Activated CD8-positive, alpha-beta T cell treated with anti-CD3 and anti-CD28 coated beads, Interleukin-2, amount 10 ng/mL, durations not matched to agents 7 days and 5 days (primary cell): ENCODE results near the gene ZNF669. TPM values are rescaled to one million over a fixed set of nuclear protein-coding genes. Genes with fewer than 3 reads are reported as not detected.

Experiments
- ATAC-seq: fragments of 150-1000 bp; cut with Tn5 transposase; one replicate; pipeline ENCODE4 v1.10.0; 2021; ENCODE audit warnings: moderate library complexity
- CTCF ChIA-PET: fragments of 350-600 bp; sonication (Branson Sonifier 250); formaldehyde crosslinking; loops from one replicate; lab custom pipeline; 2021; ENCODE audit warnings: antibody characterized with exemption; lab: Charles Lee
- POLR2A ChIA-PET: fragments of 350-600 bp; sonication (Branson Sonifier 250); formaldehyde crosslinking; loops from one replicate; lab custom pipeline; 2021; ENCODE audit warnings: antibody characterized with exemption; lab: Charles Lee
- DNase-seq: peaks from one replicate; pipeline ENCODE4 v3.0.0-alpha.2; 2020
- H3K27ac Mint-ChIP-seq: one replicate; pipeline ENCODE4 v1.8.0; 2021; ENCODE audit warnings: mild to moderate bottlenecking, mixed read lengths
- H3K27me3 Mint-ChIP-seq: one replicate; pipeline ENCODE4 v1.8.0; 2021; ENCODE audit warnings: low read depth, mixed read lengths
- H3K36me3 Mint-ChIP-seq: one replicate; pipeline ENCODE4 v1.8.0; 2021; ENCODE audit warnings: low read depth, mixed read lengths
- H3K4me1 Mint-ChIP-seq: one replicate; pipeline ENCODE4 v1.8.0; 2021; ENCODE audit warnings: low read depth, mixed read lengths
- H3K4me3 Mint-ChIP-seq: one replicate; pipeline ENCODE4 v1.8.0; 2021; ENCODE audit warnings: mild to moderate bottlenecking, mixed read lengths
- H3K9me3 Mint-ChIP-seq: one replicate; pipeline ENCODE4 v1.8.0; 2022; ENCODE audit warnings: mixed read lengths; ENCODE audit not compliant: insufficient read depth
- total RNA-seq, 2 experiments: library from RNA; stranded (reverse); gene quantifications; one replicate each; pipeline ENCODE4 v1.2.3, GENCODE V29; 2021

ZNF669 gene
- total RNA-seq, 2 experiments from 2014 or later: 9.5 to 10.3 TPM

- Mint-ChIP-seq H3K27ac (no peak overlapping the region), H3K9me3 (peaks cover 15% of the 10 kb centered on the region), H3K27me3 (peaks cover 29% of the 10 kb centered on the region), H3K4me1 (peaks cover 20% of the 10 kb centered on the region), H3K4me3 (no peak overlapping the region), H3K36me3 (peaks cover 18% of the 10 kb centered on the region)
- CTCF ChIA-PET: no interaction called here
- POLR2A ChIA-PET: no interaction called here
- ATAC-seq: no peak
- DNase-seq: no peak
These were observed 3.5 kb upstream of the ZNF669 start for GRCh38 chr1:247107694-247108093.

GRCh38 chr1:247105966-247106365 is 1.8 kb upstream of the ZNF669 start:
- CTCF ChIA-PET: no interaction called here
- ATAC-seq (no peak), DNase-seq (no peak)
- POLR2A ChIA-PET: no interaction called here
- Mint-ChIP-seq H3K9me3 (peaks cover 27% of the 10 kb centered on the region), H3K27me3 (peaks cover 23% of the 10 kb centered on the region), H3K36me3 (peaks cover 34% of the 10 kb centered on the region), H3K4me3 (no peak overlapping the region), H3K27ac (no peak overlapping the region), H3K4me1 (peaks cover 26% of the 10 kb centered on the region)

- Mint-ChIP-seq H3K4me1 (peaks cover 21% of the 10 kb centered on the region), H3K9me3 (peaks cover 32% of the 10 kb centered on the region), H3K4me3 (peak overlapping the region; percentile 90), H3K27me3 (peaks cover 17% of the 10 kb centered on the region), H3K27ac (peak overlapping the region; percentile 4), H3K36me3 (peaks cover 42% of the 10 kb centered on the region)
- DNase-seq: no peak
- POLR2A ChIA-PET: interaction anchor here (1.0 kb wide), 1 partner anchor 226 kb away, joined by 3 read pairs; no protein-coding TSS in a partner anchor
- no peak for ATAC-seq
- CTCF ChIA-PET: no interaction called here
These were observed 809 bp upstream of the ZNF669 start for GRCh38 chr1:247104965-247105364.

- Mint-ChIP-seq H3K36me3 (peaks cover 61% of the 10 kb centered on the region), H3K4me3 (no peak overlapping the region), H3K27me3 (no peaks in the 10 kb centered on the region), H3K4me1 (peaks cover 21% of the 10 kb centered on the region), H3K9me3 (peaks cover 39% of the 10 kb centered on the region), H3K27ac (no peak overlapping the region)
- ChIA-PET POLR2A (no interaction called here), CTCF (no interaction called here)
- no peak for ATAC-seq
- DNase-seq: no peak
These were observed 1.8 kb downstream of the ZNF669 start for GRCh38 chr1:247102381-247102780.

GRCh38 chr1:247100676-247101279 is 3.4 kb downstream of the ZNF669 start:
- no peak overlapping the region for H3K4me3 Mint-ChIP-seq
- POLR2A ChIA-PET: no interaction called here
- H3K27ac Mint-ChIP-seq: no peak overlapping the region
- H3K36me3 Mint-ChIP-seq: peaks cover 75% of the 10 kb centered on the region
- DNase-seq (no peak), ATAC-seq (no peak)
- peaks cover 46% of the 10 kb centered on the region for H3K9me3 Mint-ChIP-seq
- H3K27me3 Mint-ChIP-seq: no peaks in the 10 kb centered on the region
- CTCF ChIA-PET: no interaction called here
- H3K4me1 Mint-ChIP-seq: peaks cover 21% of the 10 kb centered on the region

- peaks cover 60% of the 10 kb centered on the region for H3K36me3 Mint-ChIP-seq
- H3K27ac Mint-ChIP-seq: no peak overlapping the region
- H3K9me3 Mint-ChIP-seq: peaks cover 40% of the 10 kb centered on the region
- peaks cover 2% of the 10 kb centered on the region for H3K4me1 Mint-ChIP-seq
- no peaks in the 10 kb centered on the region for H3K27me3 Mint-ChIP-seq
- DNase-seq (no peak), ATAC-seq (no peak)
- CTCF ChIA-PET: no interaction called here
- H3K4me3 Mint-ChIP-seq: no peak overlapping the region
- POLR2A ChIA-PET: no interaction called here
These were observed 7.2 kb downstream of the ZNF669 start for GRCh38 chr1:247096958-247097357.

- H3K27ac Mint-ChIP-seq: no peak overlapping the region
- no peak overlapping the region for H3K4me3 Mint-ChIP-seq
- ChIA-PET POLR2A (no interaction called here), CTCF (no interaction called here)
- no peak for DNase-seq
- H3K9me3 Mint-ChIP-seq: peaks cover 35% of the 10 kb centered on the region
- no peak for ATAC-seq
- H3K36me3 Mint-ChIP-seq: peaks cover 55% of the 10 kb centered on the region
- no peaks in the 10 kb centered on the region for H3K4me1 Mint-ChIP-seq
- no peaks in the 10 kb centered on the region for H3K27me3 Mint-ChIP-seq
These were observed 7.6 kb downstream of the ZNF669 start for GRCh38 chr1:247096544-247096943.

- POLR2A ChIA-PET: no interaction called here
- no peaks in the 10 kb centered on the region for H3K27me3 Mint-ChIP-seq
- ATAC-seq (no peak), DNase-seq (no peak)
- H3K9me3 Mint-ChIP-seq: peaks cover 34% of the 10 kb centered on the region
- no peak overlapping the region for H3K4me3 Mint-ChIP-seq
- H3K4me1 Mint-ChIP-seq: no peaks in the 10 kb centered on the region
- CTCF ChIA-PET: no interaction called here
- H3K36me3 Mint-ChIP-seq: peaks cover 51% of the 10 kb centered on the region
- no peak overlapping the region for H3K27ac Mint-ChIP-seq
These were observed 8.0 kb downstream of the ZNF669 start for GRCh38 chr1:247096112-247096511.

- Mint-ChIP-seq H3K9me3 (peaks cover 3% of the 10 kb centered on the region), H3K27ac (no peak overlapping the region), H3K4me1 (no peaks in the 10 kb centered on the region), H3K36me3 (peaks cover 3% of the 10 kb centered on the region), H3K27me3 (no peaks in the 10 kb centered on the region), H3K4me3 (no peak overlapping the region)
- ChIA-PET POLR2A (no interaction called here), CTCF (no interaction called here)
- no peak for DNase-seq
- no peak for ATAC-seq
These were observed 13.7 kb downstream of the ZNF669 start for GRCh38 chr1:247090455-247090854.

GRCh38 chr1:247089616-247090375 is 14.4 kb downstream of the ZNF669 start:
- no peak for DNase-seq
- peaks cover 6% of the 10 kb centered on the region for H3K9me3 Mint-ChIP-seq
- H3K4me3 Mint-ChIP-seq: no peak overlapping the region
- no peaks in the 10 kb centered on the region for H3K4me1 Mint-ChIP-seq
- CTCF ChIA-PET: no interaction called here
- H3K27ac Mint-ChIP-seq: no peak overlapping the region
- POLR2A ChIA-PET: no interaction called here
- no peak for ATAC-seq
- H3K27me3 Mint-ChIP-seq: no peaks in the 10 kb centered on the region
- H3K36me3 Mint-ChIP-seq: peaks cover 3% of the 10 kb centered on the region

- ChIA-PET POLR2A (no interaction called here), CTCF (no interaction called here)
- H3K36me3 Mint-ChIP-seq: no peaks in the 10 kb centered on the region
- peaks cover 9% of the 10 kb centered on the region for H3K9me3 Mint-ChIP-seq
- H3K4me1 Mint-ChIP-seq: no peaks in the 10 kb centered on the region
- H3K27ac Mint-ChIP-seq: no peak overlapping the region
- DNase-seq (no peak), ATAC-seq (no peak)
- H3K4me3 Mint-ChIP-seq: no peak overlapping the region
- H3K27me3 Mint-ChIP-seq: no peaks in the 10 kb centered on the region
These were observed 15.2 kb downstream of the ZNF669 start for GRCh38 chr1:247088967-247089366.

GRCh38 chr1:247087256-247087655 is 16.9 kb downstream of the ZNF669 start:
- peaks cover 7% of the 10 kb centered on the region for H3K27me3 Mint-ChIP-seq
- no peaks in the 10 kb centered on the region for H3K4me1 Mint-ChIP-seq
- no peak overlapping the region for H3K4me3 Mint-ChIP-seq
- no peaks in the 10 kb centered on the region for H3K36me3 Mint-ChIP-seq
- no peak for DNase-seq
- ChIA-PET CTCF (no interaction called here), POLR2A (no interaction called here)
- no peak for ATAC-seq
- peaks cover 7% of the 10 kb centered on the region for H3K9me3 Mint-ChIP-seq
- H3K27ac Mint-ChIP-seq: no peak overlapping the region
